H1 (cell line): Measurements from ENCODE around the gene SOSTDC1. TPM values are rescaled to one million over a fixed set of nuclear protein-coding genes. Genes with fewer than 3 reads are reported as not detected.

ENCODE experiments used
- BRCA1 ChIP-seq: IDR thresholded peaks from 2 replicates; pipeline ENCODE4 v1.6.1; 2012; ENCODE audit warnings: low read depth, low read length, improper control_type of control experiment
- CHD1 ChIP-seq: IDR thresholded peaks from 2 replicates; pipeline ENCODE4 v1.6.1; 2012; ENCODE audit warnings: low read depth, low read length, improper control_type of control experiment
- HDAC6 ChIP-seq: IDR thresholded peaks from one replicate; pipeline ENCODE4 v1.7.1; 2012; ENCODE audit warnings: low read depth, mild to moderate bottlenecking, inconsistent platforms, low read length, moderate library complexity
- USF2 ChIP-seq: IDR thresholded peaks from 2 replicates; pipeline ENCODE4 v1.6.1; 2011; ENCODE audit warnings: low read length, improper control_type of control experiment
- polyA plus RNA-seq, 7 experiments: library from polyadenylated mRNA; depleted of rRNA in 3 of 7; stranded (reverse) in 5 of 7; unstranded in 2 of 7; fragments of >200 nt in 5 of 7; fragments of 200-250 nt in 2 of 7; gene quantifications; 1 replicate in 5 of 7; 2 replicates in 1 of 7; 4 replicates in 1 of 7; pipeline versions ENCODE4 v1.2.1 to v1.2.3, GENCODE V29; 2011 to 2013; ENCODE audit warnings: missing spikeins in 2 of 7, mixed read lengths in 2 of 7
- total RNA-seq: library from RNA; stranded (reverse); fragmentation: NEBNext Ultra II Directional; extraction: Animal tissue kit (Norgen Biotek cat#: 25700); gene quantifications from 2 replicates; pipeline ENCODE4 v1.2.1, GENCODE V29; 2021

SOSTDC1 gene
- total and polyA plus RNA-seq, 2 of the 8 experiments (the other 6 are each of a cell fraction or from before 2014, with no cell fraction given), result 0.35 to 0.79 TPM

- TF ChIP-seq CHD1 (no peak), BRCA1 (no peak), HDAC6 (no peak), USF2 (no peak)
Observed at GRCh38 chr7:16428672-16429071, 36.9 kb downstream of the SOSTDC1 start (continued).
